Stimulated activated CD8-positive, alpha-beta memory T cell treated with anti-CD3 and anti-CD28 coated beads, Interleukin-7, amount 100 ng/mL, for 1 hour (primary cell): ENCODE data around the gene TMEM94.

ENCODE experiments used
- DNase-seq, 2 donors: peaks; one replicate each; pipeline ENCODE4 v3.0.0-alpha.2; 2020; ENCODE audit warnings: low read depth in 2 of 2

The TMEM94 gene

GRCh38 chr17:75525806-75526554, 69.5 kb downstream of the TMEM94 start:
- DNase-seq = no peak

- no peak for DNase-seq
Measured at GRCh38 chr17:75526555-75527270, 70.3 kb downstream of the TMEM94 start.

- no peak for DNase-seq
Measured at GRCh38 chr17:75530837-75531720, 74.6 kb downstream of the TMEM94 start.

- DNase-seq = no peak
Measured at GRCh38 chr17:75531721-75532072, 75.3 kb downstream of the TMEM94 start.

GRCh38 chr17:75535119-75535537, 78.7 kb downstream of the TMEM94 start:
- DNase-seq = no peak

GRCh38 chr17:75535871-75536270, 79.4 kb downstream of the TMEM94 start:
- DNase-seq = no peak

- no peak for DNase-seq
Measured at GRCh38 chr17:75536366-75536765, 79.9 kb downstream of the TMEM94 start.

- DNase-seq = no peak
Measured at GRCh38 chr17:75539967-75540729, 83.7 kb downstream of the TMEM94 start.

- DNase-seq = no peak
Measured at GRCh38 chr17:75540923-75541503, 84.6 kb downstream of the TMEM94 start.

DNA sequence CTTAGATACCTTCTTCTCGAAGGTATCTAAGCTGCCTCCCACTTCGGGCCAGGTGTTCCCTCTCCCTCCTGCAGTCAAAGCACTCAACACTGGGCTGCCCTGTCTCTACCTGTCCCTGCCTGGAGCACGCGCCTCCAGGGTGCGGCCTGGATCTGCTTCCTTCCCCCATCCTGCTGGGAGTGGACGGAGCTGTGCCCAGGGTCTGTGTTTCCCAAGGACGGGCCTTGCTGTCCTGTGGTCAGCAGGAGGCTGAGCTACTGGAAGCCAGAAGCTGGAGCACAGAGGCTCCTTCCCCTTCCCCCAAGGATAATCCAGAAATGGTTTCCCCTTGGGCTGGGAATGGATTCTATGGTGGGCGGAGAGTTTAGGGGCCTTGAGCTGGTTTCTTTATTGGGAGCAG, 85.8 kb downstream of the TMEM94 start:
- DNase-seq = no peak

- no peak for DNase-seq
Measured at GRCh38 chr17:75542728-75543336, 86.4 kb downstream of the TMEM94 start.

GRCh38 chr17:75544250-75544649, 87.8 kb downstream of the TMEM94 start:
- no peak for DNase-seq

- no peak for DNase-seq
Measured at GRCh38 chr17:75546181-75546580, 89.7 kb downstream of the TMEM94 start.

GRCh38 chr17:75547091-75547490, 90.7 kb downstream of the TMEM94 start:
- DNase-seq = no peak

DNA sequence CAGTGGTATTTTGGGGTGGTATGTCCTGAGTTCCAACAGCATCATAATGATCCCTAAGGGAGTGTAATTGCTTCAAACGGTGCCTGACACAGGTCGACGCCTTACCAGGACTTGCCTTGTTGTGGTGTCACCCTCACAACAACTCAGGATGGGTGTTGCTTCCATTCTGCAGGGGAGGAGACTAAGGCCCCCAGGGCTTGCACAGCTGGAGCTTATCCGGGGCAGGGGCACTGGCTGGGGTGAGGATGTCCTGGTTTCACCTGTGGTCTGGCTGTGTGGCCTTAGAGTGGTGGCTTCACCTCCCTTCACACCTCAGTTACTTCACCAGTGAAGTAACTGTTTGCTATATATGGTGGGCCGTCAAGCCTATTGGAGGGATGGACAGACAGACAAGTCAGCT, 92.4 kb downstream of the TMEM94 start:
- DNase-seq = no peak
